GM21723 (cell line): ENCODE data around the gene WDR64.
"Not testable (repeated sequence)": the region's sequence is repeated elsewhere in the genome, so short reads cannot be mapped to it uniquely, and the experiment has no call there.

Source experiments
- ATAC-seq: cut with Tn5 transposase; IDR thresholded peaks from one replicate; pipeline ENCODE4 v1.9.1; 2021; ENCODE audit warnings: mild to moderate bottlenecking, moderate library complexity; ENCODE audit not compliant: unreplicated experiment

Gene WDR64

GRCh38 chr1:241787691-241788090 lies 135.6 kb downstream of the WDR64 start:
- no peak for ATAC-seq

GRCh38 chr1:241789061-241789460 lies 137.0 kb downstream of the WDR64 start:
- no peak for ATAC-seq

- ATAC-seq, result no peak
These were observed 147.3 kb downstream of the WDR64 start for GRCh38 chr1:241799416-241799815.

- no peak for ATAC-seq
These were observed 148.6 kb downstream of the WDR64 start for GRCh38 chr1:241800640-241801039.

- ATAC-seq, result no peak
These were observed 150.8 kb downstream of the WDR64 start for GRCh38 chr1:241802863-241803262.

- not testable (repeated sequence) for ATAC-seq
These were observed 152.6 kb downstream of the WDR64 start for GRCh38 chr1:241804706-241805105.

GRCh38 chr1:241808265-241808664 lies 156.2 kb downstream of the WDR64 start:
- no peak for ATAC-seq

GRCh38 chr1:241810769-241811405 lies 158.8 kb downstream of the WDR64 start:
- ATAC-seq, result no peak

GRCh38 chr1:241813768-241814320 lies 161.8 kb downstream of the WDR64 start:
- ATAC-seq, result no peak

GRCh38 chr1:241816008-241816407 lies 163.9 kb downstream of the WDR64 start:
- no peak for ATAC-seq

GRCh38 chr1:241817331-241817792 lies 165.3 kb downstream of the WDR64 start:
- ATAC-seq, result no peak

- no peak for ATAC-seq
These were observed 166.0 kb downstream of the WDR64 start for GRCh38 chr1:241817956-241818612.

GRCh38 chr1:241819340-241819866 lies 167.3 kb downstream of the WDR64 start:
- no peak for ATAC-seq

- ATAC-seq, result no peak
These were observed 169.3 kb downstream of the WDR64 start for GRCh38 chr1:241821363-241821762.

GRCh38 chr1:241822846-241823245 lies 170.8 kb downstream of the WDR64 start:
- no peak for ATAC-seq

GRCh38 chr1:241823925-241824324 lies 171.8 kb downstream of the WDR64 start:
- no peak for ATAC-seq

- no peak for ATAC-seq
These were observed 173.5 kb downstream of the WDR64 start for GRCh38 chr1:241825581-241825980.

- not testable (repeated sequence) for ATAC-seq
These were observed 174.5 kb downstream of the WDR64 start for GRCh38 chr1:241826613-241827012.

- ATAC-seq, result no peak
These were observed 175.2 kb downstream of the WDR64 start for GRCh38 chr1:241827264-241827663.

- ATAC-seq, result no peak
These were observed 176.5 kb downstream of the WDR64 start for GRCh38 chr1:241828463-241829021.

- no peak for ATAC-seq
These were observed 177.4 kb downstream of the WDR64 start for GRCh38 chr1:241829468-241829867.
